GM18858 (cell line): ENCODE data around the gene ZNF583.

Experiments
- ATAC-seq: cut with Tn5 transposase; IDR thresholded peaks from one replicate; pipeline ENCODE4 v1.9.1; 2021; ENCODE audit not compliant: unreplicated experiment

The ZNF583 gene

GRCh38 chr19:56403764-56404704 lies at the start of gene ZNF583:
Gene ZNF583 (plus strand): TSS chr19:56404332. CDS start chr19:56407115, 2,783 bp downstream.
- peak; percentile 62 for ATAC-seq

- ATAC-seq: no peak
Observed at GRCh38 chr19:56355517-56355916, 48.6 kb upstream of the ZNF583 start.

- ATAC-seq: no peak
Observed at GRCh38 chr19:56356944-56357343, 47.2 kb upstream of the ZNF583 start.

GRCh38 chr19:56360841-56361240 lies 43.3 kb upstream of the ZNF583 start:
- no peak for ATAC-seq

GRCh38 chr19:56367829-56368711 lies 36.1 kb upstream of the ZNF583 start:
- ATAC-seq: peak; percentile 53

- no peak for ATAC-seq
Observed at GRCh38 chr19:56369886-56370676, 34.1 kb upstream of the ZNF583 start.

GRCh38 chr19:56372281-56372680 lies 31.9 kb upstream of the ZNF583 start:
- ATAC-seq: no peak

GRCh38 chr19:56377105-56377924 lies 26.8 kb upstream of the ZNF583 start:
- ATAC-seq: no peak

GRCh38 chr19:56383826-56384605 lies 20.1 kb upstream of the ZNF583 start:
- ATAC-seq: no peak

GRCh38 chr19:56393119-56394012 lies 10.8 kb upstream of the ZNF583 start, which contains the start of gene ZNF582:
Gene ZNF582 (minus strand): TSS chr19:56393534. CDS start chr19:56391752, 1,782 bp downstream.
- peak; percentile 78 for ATAC-seq

- no peak for ATAC-seq
Observed at GRCh38 chr19:56398809-56399208, 5.3 kb upstream of the ZNF583 start.

GRCh38 chr19:56400485-56400884 lies 3.6 kb upstream of the ZNF583 start:
- ATAC-seq: no peak

GRCh38 chr19:56403261-56403660 lies 871 bp upstream of the ZNF583 start:
- ATAC-seq: no peak

- no peak for ATAC-seq
Observed at GRCh38 chr19:56404705-56405056, 549 bp downstream of the ZNF583 start.

GRCh38 chr19:56405062-56405461 lies 930 bp downstream of the ZNF583 start:
- no peak for ATAC-seq

GRCh38 chr19:56423276-56423984 lies 19.3 kb downstream of the ZNF583 start:
- no peak for ATAC-seq

- ATAC-seq: no peak
Observed at GRCh38 chr19:56423985-56424353, 19.8 kb downstream of the ZNF583 start.
